ENCODE measurements around the gene FOXL3. TPM values are rescaled to one million over a fixed set of nuclear protein-coding genes. Genes with fewer than 3 reads are reported as not detected.

Gene FOXL3
- total and polyA plus RNA-seq, 3 donors from 2014 or later = 4.5 to 37.7 (median 14.5) TPM

GRCh38 chr7:281637-282036, 8.3 kb upstream of the FOXL3 start:
- WGBS, 2 donors = 91 to 92% methylated on average over 8 of the region's 8 CpGs
- intact Hi-C loops (cut with DNase I; ENCODE audit: low total_unique reads) = no loop called here
- no peaks in the 10 kb centered on the region for H3K9me3 ChIP-seq
- H3K27ac ChIP-seq = no peak overlapping the region
- DNase-seq = no peak
- H3K4me1 ChIP-seq = no peaks in the 10 kb centered on the region
- H3K36me3 ChIP-seq (ENCODE audit: low read depth, missing control alignments) = no peaks in the 10 kb centered on the region
- H3K4me3 ChIP-seq = no peak overlapping the region
- TF ChIP-seq POLR2A (IDR thresholded peaks at IDR 0.05) (no peak), CTCF (IDR thresholded peaks at IDR 0.05) (no peak)
- H3K27me3 ChIP-seq = no peaks in the 10 kb centered on the region

GRCh38 chr7:282621-283020, 7.3 kb upstream of the FOXL3 start:
- H3K4me3 ChIP-seq = no peak overlapping the region
- no peaks in the 10 kb centered on the region for H3K36me3 ChIP-seq (ENCODE audit: low read depth, missing control alignments)
- H3K27me3 ChIP-seq = no peaks in the 10 kb centered on the region
- no peaks in the 10 kb centered on the region for H3K9me3 ChIP-seq
- WGBS, 2 donors = 59 to 93% methylated on average over 25 of the region's 25 CpGs
- no peak for DNase-seq
- no peaks in the 10 kb centered on the region for H3K4me1 ChIP-seq
- H3K27ac ChIP-seq = no peak overlapping the region
- no peak for TF ChIP-seq POLR2A (IDR thresholded peaks at IDR 0.05)
- no peak for TF ChIP-seq CTCF (IDR thresholded peaks at IDR 0.05)
- intact Hi-C loops (cut with DNase I; ENCODE audit: low total_unique reads) = no loop called here

GRCh38 chr7:284762-285722, 4.9 kb upstream of the FOXL3 start:
- Histone ChIP-seq H3K9me3 (no peaks in the 10 kb centered on the region), H3K4me1 (peaks cover 4% of the 10 kb centered on the region), H3K27me3 (no peaks in the 10 kb centered on the region), H3K4me3 (no peak overlapping the region), H3K36me3 (ENCODE audit: low read depth, missing control alignments) (no peaks in the 10 kb centered on the region), H3K27ac (no peak overlapping the region)
- no peak for DNase-seq
- WGBS, 2 donors = 83% methylated on average over 30 to 37 of the region's 37 CpGs
- intact Hi-C loops (cut with DNase I; ENCODE audit: low total_unique reads) = no loop called here
- TF ChIP-seq POLR2A (IDR thresholded peaks at IDR 0.05) (no peak), CTCF (IDR thresholded peaks at IDR 0.05) (no peak)

- TF ChIP-seq POLR2A (IDR thresholded peaks at IDR 0.05) (no peak), CTCF (IDR thresholded peaks at IDR 0.05) (no peak)
- Histone ChIP-seq H3K27ac (no peak overlapping the region), H3K4me3 (no peak overlapping the region), H3K4me1 (peaks cover 11% of the 10 kb centered on the region), H3K27me3 (no peaks in the 10 kb centered on the region), H3K36me3 (ENCODE audit: low read depth, missing control alignments) (no peaks in the 10 kb centered on the region), H3K9me3 (no peaks in the 10 kb centered on the region)
- intact Hi-C loops (cut with DNase I; ENCODE audit: low total_unique reads) = no loop called here
- no peak for DNase-seq
- WGBS, 2 donors = 83 to 85% methylated on average over 16 of the region's 16 CpGs
These were observed 4.2 kb upstream of the FOXL3 start for GRCh38 chr7:285731-286130.

Data from testis (tissue), 3 donors.